OCI-LY7 (cell line): ENCODE measurements around the gene OR9A2.

Experiments used
- CTCF ChIP-seq: fragments of 200-600 bp; sonication (generic); conservative IDR thresholded peaks from 2 replicates; pipeline ENCODE4 v1.5.1; 2014; ENCODE audit warnings: mild to moderate bottlenecking, antibody characterized with exemption, low read length, moderate library complexity, mixed read lengths
- EZH2phosphoT487 ChIP-seq: fragments of 200-600 bp; sonication (generic); IDR thresholded peaks from 2 replicates; pipeline ENCODE4 v1.6.1; 2018; ENCODE audit warnings: low read depth, borderline replicate concordance, mild to moderate bottlenecking, mixed run types, antibody characterized with exemption, low read length, moderate library complexity, mixed read lengths

GRCh38 chr7:143018931-143019330 is 8.0 kb downstream of the OR9A2 start:
- TF ChIP-seq CTCF (no peak), EZH2phosphoT487 (no peak)
